Fibroblast of pulmonary artery (primary cell): ENCODE data around the gene GMDS.

ENCODE experiments used
- DNase-seq: peaks from one replicate; pipeline ENCODE4 v3.0.0-alpha.2; 2010; ENCODE audit warnings: low read depth
- H3K4me3 ChIP-seq: replicated peaks from 2 replicates; pipeline ENCODE4 v1.5.1; 2011; ENCODE audit warnings: low read depth, mild to moderate bottlenecking, control low read depth, low read length, moderate library complexity
- TF ChIP-seq, protein P1 (sequence below): IDR thresholded peaks from 2 replicates; pipeline ENCODE4 v1.5.1; 2011; ENCODE audit warnings: mild to moderate bottlenecking, control low read depth, low read length, inconsistent platforms; ENCODE audit errors: missing control alignments

The GMDS gene

DNA sequence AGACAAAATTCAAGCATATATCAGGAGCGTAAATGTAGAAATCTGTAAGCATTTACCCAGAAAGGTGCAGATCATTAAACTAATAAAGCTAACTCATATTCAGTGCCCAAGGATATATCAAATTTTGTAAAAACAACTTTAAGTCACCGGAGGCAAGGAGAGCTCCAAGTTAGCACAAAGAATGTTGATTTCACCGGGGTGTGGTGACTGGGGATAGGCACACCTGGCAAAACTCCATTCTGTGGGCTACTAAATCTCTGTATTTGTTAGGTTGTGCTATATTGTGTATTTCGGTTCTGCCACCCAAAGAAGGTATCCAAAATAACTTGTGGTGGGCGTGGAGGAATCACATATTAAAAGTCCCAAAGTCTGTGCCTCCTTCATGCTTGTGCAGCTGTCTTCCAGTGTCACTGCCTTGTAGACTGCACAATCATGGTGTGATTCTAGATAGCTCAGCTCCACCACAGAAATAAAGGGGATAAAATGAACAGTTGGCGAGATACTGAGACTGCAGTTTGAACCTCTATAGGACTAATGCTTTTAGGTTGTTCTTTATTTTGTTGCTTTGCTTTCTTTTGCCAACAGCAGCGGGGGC, 111.6 kb downstream of the GMDS start:
- no peak overlapping the region for H3K4me3 ChIP-seq
- no peak for DNase-seq
- TF ChIP-seq, protein P1, sequence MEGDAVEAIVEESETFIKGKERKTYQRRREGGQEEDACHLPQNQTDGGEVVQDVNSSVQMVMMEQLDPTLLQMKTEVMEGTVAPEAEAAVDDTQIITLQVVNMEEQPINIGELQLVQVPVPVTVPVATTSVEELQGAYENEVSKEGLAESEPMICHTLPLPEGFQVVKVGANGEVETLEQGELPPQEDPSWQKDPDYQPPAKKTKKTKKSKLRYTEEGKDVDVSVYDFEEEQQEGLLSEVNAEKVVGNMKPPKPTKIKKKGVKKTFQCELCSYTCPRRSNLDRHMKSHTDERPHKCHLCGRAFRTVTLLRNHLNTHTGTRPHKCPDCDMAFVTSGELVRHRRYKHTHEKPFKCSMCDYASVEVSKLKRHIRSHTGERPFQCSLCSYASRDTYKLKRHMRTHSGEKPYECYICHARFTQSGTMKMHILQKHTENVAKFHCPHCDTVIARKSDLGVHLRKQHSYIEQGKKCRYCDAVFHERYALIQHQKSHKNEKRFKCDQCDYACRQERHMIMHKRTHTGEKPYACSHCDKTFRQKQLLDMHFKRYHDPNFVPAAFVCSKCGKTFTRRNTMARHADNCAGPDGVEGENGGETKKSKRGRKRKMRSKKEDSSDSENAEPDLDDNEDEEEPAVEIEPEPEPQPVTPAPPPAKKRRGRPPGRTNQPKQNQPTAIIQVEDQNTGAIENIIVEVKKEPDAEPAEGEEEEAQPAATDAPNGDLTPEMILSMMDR = no peak

DNA sequence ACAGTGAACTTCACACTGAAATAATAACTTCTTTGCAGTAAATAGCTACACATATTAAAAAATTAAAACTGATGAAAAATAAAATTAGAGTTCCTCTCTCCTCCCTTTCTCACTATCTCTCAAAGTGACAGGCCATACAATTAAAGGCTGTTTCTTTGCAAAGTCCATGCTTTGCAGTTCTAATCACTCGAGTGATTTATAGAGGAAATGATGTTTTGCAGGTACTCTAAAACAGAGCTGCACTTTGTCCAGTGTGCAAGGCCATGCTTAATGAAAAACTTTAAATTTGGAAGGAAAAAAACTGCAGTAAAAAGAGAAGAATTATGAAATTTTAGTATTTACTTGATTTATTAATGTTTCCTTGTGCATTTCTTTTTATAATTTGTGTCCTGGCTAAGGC, 112.5 kb downstream of the GMDS start:
- TF ChIP-seq, protein P1 = no peak
- no peak overlapping the region for H3K4me3 ChIP-seq
- DNase-seq = no peak

DNA sequence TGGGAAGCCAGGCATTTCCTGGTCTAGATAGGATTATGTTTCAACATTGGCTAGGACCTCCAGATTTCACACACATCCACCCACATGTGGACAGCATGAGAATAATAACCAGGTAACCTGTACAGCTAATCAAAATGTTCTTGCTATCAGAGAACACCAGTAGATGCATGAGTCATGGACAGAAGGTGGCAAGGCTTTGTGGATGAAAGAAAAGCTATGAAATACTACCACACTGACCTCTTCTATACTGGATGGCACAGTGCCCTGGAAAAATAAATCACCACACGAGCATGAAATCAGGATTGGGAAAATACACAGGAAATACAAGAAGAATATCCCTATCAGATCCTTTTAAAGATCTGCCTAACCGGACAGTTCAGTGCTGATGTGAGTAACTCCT, 113.0 kb downstream of the GMDS start:
- DNase-seq = peak; percentile 45
- no peak overlapping the region for H3K4me3 ChIP-seq
- TF ChIP-seq, protein P1 = no peak

DNA sequence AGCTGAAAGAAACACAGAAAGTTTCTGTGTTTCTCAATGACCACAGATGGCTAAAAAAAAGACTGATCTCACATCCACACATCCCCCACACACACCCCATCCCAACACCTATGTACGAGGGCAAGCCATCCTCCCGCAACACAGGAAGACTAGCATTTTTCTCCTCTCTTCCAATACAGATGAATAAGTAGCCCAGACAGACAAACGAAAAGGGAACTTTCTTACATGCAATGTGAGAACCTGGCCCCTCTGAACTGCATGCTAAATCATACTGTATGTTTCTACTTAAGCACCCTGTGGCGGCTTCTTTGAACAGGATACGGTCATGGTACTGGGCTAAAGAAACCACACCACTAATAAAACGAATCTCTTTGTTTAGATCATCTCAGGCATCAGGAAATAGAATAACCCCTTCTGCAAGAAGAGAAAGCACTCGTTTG, 116.2 kb downstream of the GMDS start:
- TF ChIP-seq, protein P1 = no peak
- H3K4me3 ChIP-seq = no peak overlapping the region

DNA sequence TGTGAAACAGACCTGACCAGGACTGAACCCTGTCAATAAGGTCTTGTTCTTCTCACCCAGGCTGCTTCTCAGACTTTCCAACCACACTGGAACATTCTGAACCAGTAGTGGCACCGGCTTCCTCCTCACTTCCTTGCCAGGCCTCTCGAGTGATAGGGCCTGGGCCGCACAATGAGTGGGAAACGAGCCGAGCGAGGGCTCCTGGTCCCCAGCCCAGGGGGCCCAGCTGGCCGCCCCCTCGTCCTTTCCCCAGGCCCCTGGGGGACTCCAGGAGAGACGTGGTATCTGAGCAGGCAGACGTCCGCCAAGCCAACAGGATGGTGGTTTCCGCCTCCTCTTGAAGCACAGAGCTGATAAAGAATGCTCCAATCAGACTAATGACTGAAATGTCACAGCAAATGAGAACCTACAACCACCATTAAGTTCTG, 117.9 kb downstream of the GMDS start:
- no peak overlapping the region for H3K4me3 ChIP-seq
- TF ChIP-seq, protein P1 = no peak
- peak; percentile 87 for DNase-seq

More for the DNA sequence above, 116.2 kb downstream of the GMDS start:
- DNase-seq = no peak

DNA sequence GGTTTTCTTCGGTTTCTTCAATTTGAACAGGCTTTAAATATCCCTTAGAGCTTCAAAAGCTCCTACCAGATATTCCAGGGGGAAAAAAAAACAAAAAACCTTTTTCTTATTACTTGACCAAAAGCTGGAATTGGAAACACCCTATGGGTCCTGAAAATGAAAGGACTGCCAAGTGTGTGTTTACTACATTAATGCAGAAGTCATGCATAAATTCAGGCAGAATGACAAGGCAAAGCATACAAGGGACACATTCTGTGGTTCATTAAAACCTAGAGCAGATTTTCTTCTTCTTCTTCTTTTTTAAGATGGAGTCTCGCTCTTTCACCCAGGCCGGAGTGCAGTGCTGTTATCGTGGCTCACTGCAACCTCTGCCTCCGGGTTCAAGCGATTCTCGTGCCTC, 119.1 kb downstream of the GMDS start:
- TF ChIP-seq, protein P1 = no peak
- no peak for DNase-seq
- no peak overlapping the region for H3K4me3 ChIP-seq

DNA sequence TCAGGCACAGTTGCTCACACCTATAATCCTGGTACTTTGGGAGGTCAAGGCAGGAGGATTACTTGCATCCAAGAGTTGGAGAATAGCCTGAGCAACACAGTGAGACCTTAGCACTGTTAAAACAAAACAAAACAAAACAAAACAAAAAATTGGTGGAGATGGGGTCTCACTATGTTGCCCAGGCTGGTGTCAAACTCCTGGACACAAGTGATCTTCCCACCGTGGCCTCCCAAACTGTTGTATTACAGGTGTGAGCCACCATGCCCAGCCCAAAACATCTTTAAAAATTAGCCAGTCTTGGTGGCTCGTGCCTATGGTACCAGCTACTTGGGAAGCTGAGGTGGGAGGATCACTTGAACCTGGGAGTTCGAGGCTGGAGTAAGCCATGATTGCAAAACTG, 120.2 kb downstream of the GMDS start:
- TF ChIP-seq, protein P1 = no peak
- DNase-seq = no peak
- H3K4me3 ChIP-seq = no peak overlapping the region
